Stimulated activated naive CD8-positive, alpha-beta T cell treated with anti-CD3 and anti-CD28 coated beads, Interleukin-15, Interleukin-2, amounts not matched to agents 100 U/mL and 50 U/mL, for 24 hours (primary cell): ENCODE measurements around the gene SMAD5.

ENCODE experiments used
- ATAC-seq: fragments of 150-1000 bp; cut with Tn5 transposase; one replicate; pipeline ENCODE4 v1.10.0; 2021
- DNase-seq: peaks from one replicate; pipeline ENCODE4 v3.0.0; 2021

The SMAD5 gene

DNA sequence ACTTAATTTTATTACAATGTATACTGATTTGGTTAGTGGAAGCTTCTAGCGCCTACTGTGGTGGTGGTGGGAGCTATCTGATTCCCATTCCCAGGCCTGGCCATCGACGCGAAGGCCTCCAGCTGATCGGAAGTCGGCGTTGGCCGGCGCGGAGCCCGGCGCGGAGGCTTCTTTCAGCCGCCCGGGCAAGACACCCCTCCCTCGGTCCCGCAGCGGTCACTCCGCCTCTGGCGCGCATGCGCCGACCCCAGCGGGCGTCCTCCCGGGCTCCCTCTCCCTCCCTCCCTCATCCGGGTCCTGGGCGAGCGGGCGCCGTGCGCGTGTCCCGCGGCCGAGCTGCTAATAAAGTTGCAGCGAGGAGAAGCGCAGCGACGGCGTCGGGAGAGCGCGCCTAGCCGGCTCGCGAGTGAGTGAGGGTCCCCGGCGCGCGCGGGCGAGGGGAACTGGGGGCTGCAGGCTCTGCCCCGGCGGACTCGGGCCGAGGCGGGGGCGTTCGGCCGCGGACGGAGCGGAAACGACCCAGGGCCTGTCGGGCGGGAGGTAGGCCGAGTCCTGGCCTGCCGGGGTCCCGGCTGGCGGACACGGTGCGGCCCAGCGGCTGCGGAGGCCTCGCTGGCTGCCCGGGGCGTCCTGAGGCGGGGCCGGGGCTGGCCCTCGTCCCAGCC, at the start of gene SMAD5:
Gene SMAD5, plus strand, starts transcription at position 289 of the 665 bp plus-strand sequence. CDS start 20,916 bp downstream, outside the sequence.
- ATAC-seq (peak; percentile 86), DNase-seq (peak; percentile 85)

DNA sequence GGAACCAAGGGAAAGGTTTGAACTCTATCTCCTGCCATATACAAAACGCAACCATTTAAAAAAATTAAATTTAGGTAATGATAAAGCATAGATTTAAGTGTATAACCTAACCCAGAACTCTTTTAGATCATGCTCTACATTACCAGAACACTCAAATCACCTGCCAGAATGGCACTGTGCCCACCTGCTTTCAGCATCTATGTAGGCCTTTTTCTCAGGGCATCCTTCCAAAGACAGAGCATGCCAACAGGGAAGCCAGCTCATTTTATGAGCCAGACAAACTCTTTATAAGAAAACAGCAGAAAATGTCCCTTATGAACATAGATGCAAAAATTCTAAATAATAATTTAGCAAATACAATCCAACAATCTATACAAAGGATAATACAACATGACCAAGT, 47.9 kb upstream of the SMAD5 start:
- DNase-seq = no peak

DNA sequence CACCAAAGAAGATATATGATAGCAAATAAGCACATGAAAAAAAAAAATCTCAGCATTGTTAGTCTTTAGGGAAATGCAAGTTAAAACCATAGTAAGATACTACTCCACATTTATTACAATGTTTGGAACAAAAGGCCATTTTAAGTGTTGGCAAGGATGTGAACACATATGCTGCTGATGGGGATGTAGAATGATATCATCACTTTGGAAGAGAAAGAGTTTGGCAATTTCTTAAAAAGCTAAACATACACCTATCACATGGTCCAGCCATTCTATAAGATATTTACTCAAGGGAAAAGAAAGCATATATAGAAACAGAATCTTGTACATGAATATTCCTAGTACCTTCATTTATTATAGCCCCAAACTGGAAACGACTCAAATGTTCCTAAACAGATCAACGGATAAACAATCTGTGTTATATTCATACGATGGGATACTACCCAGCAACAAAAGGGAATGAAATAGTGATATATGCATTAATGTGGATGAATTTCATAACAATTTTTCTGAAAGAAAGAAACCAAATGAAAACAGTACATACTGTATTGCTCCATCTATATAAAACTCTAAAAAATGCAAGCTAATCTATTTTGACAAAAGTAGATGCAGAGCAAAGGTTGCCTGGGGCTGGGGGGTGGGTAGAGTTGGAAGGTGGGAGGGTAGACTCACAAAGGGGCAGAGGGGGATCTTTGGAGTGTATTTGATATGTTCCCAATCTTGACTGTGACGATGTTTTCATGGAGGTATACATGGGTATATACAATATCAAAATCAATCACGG, 45.7 kb upstream of the SMAD5 start:
- DNase-seq (no peak), ATAC-seq (no peak)

More for the DNA sequence above, 47.9 kb upstream of the SMAD5 start:
- ATAC-seq = no peak

DNA sequence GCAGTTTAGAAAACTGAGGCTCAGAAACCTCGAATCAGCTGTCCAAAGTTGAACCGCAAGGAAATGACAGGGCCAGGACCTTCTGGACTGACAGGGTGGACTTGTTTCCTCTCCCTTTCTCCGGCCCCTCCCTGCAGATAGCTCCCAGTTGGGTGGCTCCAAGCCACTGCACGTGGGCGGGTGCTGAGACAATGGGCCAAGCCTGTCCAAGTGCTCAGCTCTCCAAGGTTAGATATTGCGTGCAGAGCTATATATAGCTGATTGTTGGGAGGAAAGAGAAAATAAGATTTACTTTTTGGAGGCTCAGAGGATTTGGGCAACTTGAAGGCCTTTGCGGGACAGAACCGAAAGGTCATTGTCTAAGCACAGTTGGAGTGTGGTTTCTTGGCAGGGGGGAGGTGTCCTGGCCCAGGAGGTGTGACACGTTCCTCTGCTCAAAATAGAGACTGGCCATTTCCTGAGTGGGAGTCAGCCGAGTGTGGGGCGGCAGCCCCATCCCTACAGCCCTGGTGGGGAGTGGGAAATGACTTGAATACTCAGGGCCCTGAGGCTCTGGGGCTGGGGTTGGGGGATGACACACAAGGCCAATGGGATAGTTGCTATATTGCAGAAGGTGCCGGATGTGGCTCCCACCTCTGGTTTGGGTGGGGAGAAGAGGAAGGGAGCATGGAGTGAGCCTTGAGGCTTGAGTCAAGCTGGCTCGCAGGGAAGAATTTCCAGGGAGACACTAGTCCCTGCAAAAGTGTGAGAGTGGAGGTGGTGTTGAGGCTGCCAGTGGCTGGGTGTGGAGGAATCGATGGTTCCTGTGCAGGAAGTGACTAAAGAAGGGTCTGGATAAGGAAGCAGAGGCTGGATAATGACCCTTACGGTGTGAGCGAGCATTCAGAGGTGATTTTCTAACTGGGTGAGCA, 44.4 kb upstream of the SMAD5 start:
- DNase-seq (no peak), ATAC-seq (no peak)

DNA sequence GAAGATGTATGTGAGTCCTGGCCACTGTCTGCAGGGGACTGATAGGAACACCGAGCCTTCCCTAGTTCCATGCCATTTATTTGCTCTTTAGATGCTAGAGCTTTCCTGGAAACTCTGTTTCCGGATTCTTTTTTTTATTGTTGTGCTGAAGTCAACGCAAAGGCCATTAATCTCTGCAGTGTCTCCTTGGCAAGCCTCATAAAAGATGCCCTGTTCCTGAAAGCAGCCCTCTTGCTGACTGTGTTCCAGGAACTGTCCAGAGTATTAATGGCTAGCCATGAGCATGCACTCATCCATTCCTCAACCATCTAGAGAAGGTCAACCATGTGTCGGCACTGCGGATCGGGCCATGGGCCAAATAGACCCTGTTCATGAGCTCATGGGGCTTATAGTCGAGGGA, 42.9 kb upstream of the SMAD5 start:
- ATAC-seq (no peak), DNase-seq (no peak)

DNA sequence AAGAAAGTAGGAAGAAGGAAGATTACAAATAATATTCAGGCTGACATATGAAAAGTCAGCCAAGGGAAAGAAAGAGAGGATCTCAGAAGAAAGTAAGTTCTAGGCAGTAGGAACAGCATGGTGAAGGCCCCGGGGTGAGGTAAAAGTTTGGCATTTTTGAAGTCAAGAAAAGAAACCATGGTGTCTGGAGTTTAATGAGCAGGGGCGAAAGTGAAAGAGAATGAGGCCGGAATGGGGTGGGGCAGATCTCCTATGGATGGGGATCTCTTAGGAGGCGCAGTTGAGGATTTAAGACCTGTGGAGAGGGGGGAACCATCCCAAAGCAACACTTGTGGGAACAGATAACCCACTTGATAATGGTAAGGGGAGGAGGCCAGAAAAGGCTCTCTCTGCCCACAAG, 42.3 kb upstream of the SMAD5 start:
- no peak for ATAC-seq
- DNase-seq = no peak

DNA sequence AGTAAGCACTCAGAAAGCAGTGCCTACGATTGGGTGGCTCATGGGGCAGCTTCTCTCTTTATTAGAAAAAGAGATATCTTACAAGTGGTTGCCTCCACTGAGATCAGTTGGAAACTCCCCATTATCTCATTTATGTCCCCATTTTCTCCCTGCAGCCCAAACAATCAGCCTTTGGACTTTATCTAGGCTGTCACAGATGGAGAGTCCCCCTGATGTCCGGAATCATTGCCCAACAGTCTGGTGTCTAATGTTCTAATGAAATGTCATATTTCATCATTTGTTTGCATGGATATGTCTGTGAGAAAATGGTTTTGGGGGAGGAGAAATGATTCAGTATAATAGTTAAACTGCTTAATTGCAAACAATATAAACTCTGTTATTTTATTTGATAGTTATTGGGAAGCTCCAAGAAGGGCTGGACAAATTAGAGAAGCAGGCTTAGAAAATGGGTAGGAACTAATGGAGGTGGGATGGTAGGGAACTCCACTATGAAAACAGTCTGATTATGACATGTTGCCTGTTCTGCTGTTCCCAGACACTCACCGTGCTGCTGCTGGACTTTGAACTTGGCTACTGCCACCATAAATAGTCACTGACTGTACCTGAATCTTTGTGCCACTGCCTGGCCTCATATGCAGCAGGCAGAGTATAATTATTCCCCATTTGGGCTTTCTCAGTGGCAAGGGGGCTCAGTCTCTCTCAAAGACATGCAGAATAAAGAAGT, 38.3 kb upstream of the SMAD5 start:
- no peak for DNase-seq
- no peak for ATAC-seq

DNA sequence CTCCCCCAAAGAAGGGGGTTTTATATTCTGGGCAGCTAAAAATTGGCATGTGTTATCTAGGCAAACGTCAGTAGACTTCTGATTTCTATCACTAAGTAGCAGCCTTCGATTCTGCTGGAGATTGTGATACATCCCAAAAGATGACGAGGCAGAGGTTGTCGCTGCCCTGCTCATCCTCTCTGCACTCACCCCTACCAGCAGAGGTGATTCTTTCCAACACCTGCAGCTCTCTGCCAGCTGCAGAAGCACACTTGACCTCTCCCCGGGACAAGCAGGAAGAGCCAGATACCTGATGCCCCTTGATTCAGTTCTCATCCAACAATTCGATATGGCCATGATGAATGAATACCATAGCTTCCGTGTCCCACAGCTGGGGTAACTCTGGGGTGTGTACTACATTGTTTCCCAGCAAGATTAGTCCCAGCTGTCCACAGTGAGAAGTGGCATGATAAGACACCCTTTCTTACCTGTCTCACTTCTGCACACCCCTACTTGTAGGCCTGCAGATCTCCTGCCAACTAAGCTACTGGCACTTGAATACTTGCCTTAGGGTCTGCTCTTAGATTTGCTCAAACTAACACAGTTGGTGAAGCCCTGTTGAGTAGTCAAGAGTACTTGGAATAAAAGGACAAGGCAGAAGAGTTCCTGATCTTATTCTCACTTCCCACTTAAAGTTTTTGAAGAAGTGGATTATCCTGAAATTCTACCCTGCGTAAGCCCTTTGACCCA, 37.6 kb upstream of the SMAD5 start:
- no peak for DNase-seq
- ATAC-seq = no peak

DNA sequence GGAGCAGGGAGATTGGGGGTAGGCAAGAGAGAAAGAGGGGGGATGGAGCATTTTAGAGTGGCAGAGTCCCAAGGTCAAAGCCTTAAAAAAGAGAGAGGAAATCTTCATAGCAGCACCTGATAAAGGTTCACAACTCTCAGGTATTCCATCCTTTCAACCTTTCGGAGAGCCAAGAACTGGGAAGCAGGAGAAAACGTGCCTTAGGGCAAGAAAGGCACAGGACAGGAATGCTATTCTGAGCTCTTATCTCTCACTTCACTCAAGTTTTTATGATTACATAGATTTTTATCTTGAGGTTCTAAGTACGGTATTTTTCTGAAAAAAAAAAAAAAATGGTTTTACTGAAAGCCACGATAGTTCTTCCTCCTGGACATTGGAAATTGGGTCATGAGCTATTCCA, 34.5 kb upstream of the SMAD5 start:
- no peak for DNase-seq
- no peak for ATAC-seq

DNA sequence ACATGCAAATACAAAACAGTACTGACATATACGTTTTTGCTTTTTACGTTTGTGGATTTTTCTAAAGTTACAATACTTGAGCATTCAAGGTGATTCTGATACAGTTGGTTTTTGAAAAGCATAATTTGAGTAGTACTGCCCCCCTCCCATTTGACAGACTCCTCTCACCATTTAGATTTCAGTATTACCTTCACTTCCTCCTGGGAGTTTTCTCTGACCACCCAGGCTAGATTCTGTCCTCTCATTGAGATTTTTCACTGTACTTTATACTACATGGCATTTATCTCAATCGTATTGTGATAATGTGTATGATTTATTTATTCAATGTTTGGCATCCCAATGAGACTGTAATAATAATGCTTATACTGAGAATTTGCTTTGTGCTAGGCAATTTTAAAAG, 32.8 kb upstream of the SMAD5 start:
- ATAC-seq = no peak
- no peak for DNase-seq

DNA sequence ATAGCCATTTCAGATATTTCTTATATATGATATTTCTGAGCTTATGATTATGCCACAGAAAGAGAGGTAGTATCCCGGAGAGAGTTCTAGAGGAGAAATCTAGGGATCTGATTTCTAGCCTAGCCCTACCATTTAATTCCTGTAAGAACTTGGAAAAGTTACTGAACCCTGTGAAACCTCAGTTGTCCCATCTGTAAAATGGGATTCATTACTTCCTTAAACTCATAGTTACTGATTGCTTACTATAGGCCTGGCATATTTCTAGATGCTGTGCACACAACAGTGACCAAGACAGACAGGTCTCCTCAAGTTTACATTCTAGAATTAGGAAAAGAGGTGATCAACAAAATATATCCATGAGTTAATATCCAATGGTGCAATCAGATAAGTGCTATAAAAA, 30.8 kb upstream of the SMAD5 start:
- DNase-seq (no peak), ATAC-seq (no peak)

DNA sequence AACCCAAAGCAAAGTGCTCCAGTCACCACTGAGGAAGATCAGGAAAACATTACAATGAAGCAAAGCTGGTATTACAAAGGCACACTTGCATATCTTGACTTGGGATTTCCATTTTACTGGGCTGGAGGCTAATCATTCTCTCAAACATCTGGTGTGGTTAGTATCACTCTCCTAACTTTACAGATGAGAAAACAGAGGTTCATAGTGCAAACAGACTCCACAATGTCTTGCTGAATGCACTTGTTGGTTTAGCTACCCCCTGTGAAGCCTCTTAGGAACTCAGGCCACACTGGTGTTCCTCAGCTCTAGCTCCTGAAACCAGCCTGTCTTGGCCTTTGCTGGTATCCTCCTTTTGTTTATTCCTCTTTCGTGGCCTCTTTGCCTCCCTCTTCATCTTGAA, 29.5 kb upstream of the SMAD5 start:
- DNase-seq (no peak), ATAC-seq (no peak)

DNA sequence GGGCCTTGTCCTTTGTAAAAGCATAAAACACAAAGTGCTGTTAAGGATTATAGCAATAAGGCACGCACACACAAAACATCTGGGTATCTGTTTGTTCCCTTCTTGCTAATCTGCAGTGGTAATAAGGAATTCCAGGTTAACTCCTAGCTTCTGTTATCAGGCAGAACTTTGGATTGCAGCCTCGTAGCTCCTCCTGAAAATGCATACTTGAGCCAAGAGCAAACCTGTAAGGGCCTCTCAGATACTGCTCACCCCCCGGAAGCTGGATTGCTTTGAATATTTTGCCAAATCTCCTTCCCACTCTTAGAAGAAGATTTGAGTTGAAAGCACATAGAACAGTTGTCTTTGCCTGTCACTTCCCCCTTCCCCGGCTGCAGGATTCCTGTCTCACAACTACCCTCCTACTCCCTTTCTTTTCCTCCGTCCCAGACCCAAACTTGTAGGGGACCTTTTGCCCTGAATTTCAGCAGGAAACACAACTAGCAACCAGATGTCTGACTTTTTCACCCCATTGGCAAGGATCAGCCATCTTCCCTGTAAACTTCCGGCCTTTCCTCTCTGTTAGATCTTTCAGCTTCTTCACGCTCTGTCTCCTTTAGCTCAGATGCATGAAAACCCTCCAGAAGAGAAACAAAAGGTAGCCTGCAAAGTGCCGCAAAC, 28.2 kb upstream of the SMAD5 start:
- DNase-seq = no peak
- no peak for ATAC-seq

DNA sequence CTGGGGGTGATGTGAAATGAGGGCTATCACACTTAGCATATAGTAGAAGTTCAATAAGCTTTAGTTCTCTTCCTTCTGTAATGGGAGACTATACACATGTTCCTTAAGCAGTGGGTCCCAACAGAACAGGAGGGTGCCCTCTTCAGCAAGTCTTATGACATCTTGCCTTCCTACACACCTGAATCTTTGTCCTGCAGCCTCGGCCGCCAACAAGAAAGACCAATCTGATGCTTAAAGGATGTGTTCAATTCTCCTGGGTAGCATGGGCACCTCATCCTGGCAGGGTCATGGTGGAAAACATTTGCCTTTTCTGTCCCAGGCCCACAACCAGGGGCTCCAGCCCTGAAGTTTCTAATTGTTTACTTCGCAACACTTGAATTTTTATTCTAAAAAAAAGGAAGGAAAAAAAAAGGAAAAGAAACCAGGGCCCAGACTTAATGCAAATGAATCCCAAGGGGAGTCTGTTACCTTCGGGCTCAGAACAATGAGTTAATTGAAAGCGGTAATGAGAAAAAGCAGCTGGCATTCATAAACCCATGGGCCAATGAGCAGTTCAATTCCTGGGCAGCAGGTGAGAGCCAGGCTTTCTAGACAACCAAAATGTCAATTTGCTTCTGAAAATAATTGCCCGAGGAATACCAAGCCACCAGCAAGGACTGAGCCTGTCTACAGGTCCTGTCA, 26.2 kb upstream of the SMAD5 start:
- ATAC-seq (no peak), DNase-seq (no peak)

DNA sequence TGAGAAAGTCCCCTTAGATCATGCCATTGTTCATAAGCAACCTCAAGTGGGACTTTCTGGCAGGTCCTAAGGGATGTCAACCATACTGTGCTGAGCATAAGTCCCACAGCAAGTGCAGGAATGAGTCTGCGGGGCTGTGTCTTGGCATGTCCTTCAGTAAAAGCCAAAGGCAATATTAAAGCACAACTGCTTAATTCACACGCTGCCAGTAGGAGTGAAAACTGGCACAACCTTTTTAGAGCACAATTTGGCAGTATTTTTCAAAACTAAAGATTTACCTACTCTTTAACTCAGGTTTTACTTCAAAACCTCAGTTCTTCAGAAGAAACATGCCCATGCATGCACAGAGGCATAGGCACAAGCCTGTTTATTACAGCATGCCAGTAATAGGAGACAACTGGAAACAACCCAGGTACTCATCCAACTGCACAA, 24.4 kb upstream of the SMAD5 start:
- ATAC-seq (no peak), DNase-seq (no peak)

DNA sequence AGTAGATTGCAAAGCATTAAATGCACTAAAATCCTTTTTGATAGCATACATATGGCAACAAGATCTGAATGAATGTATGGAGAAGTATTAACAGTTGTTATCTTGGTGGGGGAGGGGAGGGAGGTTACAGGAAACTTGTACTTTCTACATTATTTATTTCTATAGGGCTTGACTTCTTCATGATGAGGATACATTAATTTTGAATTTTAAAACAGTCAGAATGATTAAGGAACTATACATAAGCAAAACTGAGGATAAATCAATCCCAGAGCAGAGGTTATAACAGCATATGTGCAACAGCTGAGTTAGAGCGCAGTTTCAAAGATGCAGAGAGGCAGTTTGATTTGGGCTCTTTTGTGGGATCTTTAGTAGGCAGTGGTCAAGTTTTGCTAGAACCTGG, 23.9 kb upstream of the SMAD5 start:
- DNase-seq = no peak

DNA sequence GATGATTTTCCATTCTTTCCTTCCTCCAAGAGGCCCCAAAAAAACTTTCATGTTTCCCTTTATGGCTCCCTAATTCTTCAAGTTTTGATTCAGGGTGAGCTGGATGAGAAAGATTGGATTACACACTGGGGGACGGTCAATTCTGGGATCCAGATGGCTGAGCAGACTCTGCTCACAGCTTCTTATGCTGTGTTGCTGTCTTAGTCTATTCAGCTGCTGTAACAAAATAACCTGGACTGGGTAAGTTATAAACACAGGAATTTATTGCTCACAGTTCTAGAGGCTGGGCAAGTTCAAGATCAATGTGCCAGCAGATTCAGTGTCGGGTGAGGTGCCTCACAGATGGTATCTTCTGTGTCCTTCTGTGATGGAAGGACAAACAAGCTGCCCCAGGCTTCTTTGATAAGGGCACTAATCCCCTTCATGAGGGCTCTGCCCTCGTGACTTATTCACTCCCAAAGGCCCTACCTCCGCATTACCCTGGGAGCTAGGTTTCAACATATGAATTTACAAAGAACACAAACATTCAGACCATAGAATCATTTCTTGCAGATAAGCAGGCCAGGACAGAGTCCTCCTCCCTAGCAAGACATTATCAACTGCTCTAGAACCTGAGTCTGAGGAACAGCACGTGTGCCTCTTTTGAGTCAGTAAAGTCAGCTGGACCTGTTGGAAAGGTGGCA, 23.1 kb upstream of the SMAD5 start:
- DNase-seq (no peak), ATAC-seq (no peak)

More for the DNA sequence above, 23.9 kb upstream of the SMAD5 start:
- ATAC-seq = no peak

DNA sequence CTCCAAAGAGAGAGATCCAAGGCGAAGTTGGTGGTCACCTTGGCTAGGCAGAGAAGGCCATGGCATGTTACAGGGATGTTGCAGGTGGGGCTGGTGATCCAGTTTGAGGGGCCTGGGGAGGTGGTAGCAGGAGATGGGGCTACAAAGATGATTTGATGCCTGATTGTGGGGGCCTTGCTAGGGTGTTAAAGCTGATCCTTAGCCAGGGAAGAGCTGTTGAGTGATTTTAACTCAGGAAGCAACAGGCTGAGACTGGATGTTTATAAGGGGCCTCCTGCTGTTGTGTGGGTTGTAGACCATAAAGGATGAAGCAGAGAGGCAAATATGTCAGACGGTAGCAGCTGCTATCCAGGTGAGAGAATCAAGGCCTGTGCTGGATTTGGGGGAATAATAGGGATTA, 19.0 kb upstream of the SMAD5 start:
- DNase-seq (no peak), ATAC-seq (no peak)

DNA sequence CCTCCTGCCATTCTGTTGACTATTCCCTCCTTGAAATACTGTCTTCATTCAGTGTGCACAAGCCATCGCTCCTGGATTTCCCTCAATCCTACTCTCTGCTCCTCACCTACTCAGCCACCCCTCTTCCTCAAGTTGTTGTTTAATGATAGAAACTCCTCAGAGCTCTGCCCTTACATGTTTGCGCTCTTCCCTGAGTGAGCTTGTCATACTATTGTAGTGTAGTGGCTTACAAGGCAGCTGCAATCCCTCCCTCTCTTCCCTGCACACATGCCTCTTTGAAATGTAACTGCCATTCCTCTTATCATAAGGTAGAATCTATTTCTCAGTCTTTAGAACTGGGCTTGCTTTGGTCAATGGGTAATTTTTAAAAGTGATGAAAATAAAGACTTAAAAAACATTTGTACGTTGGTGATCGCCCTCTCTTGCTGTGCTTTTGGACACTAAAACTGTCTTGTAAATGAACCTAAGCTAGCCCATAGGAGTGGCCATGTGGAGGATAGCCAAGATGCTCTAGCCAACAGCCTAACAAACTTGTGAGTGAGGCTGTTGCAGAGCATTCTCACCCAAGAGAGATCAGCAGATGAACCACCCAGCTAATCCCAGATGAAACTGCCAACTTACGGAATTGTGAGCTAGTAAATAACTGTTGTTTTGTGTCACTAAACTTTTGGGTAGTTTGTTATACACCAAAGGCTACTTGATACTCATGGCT, 18.1 kb upstream of the SMAD5 start:
- DNase-seq (no peak), ATAC-seq (no peak)
